ENCODE results near the gene CRY2. TPM values are rescaled to one million over a fixed set of nuclear protein-coding genes. Genes with fewer than 3 reads are reported as not detected.

CRY2 gene
- polyA plus RNA-seq, 2 of the 4 experiments (the other 2 are of a cell fraction): 3.2 to 4.1 TPM

GRCh38 chr11:45924927-45925326 lies 77.7 kb downstream of the CRY2 start:
- POLR2A ChIA-PET: no interaction called here
- no peak overlapping the region for H3K27ac ChIP-seq
- DNase-seq (ENCODE audit: low read depth in 1 of 2, low spot score in 1 of 2) (no peak), FAIRE-seq (no peak), ATAC-seq (no peak)
- 91% methylated on average over 6 of the region's 6 CpGs for WGBS (ENCODE audit: missing lambda C conversion rate)
- no peak overlapping the region for H3K4me3 ChIP-seq
- CTCF ChIA-PET: interaction anchor here (1.2 to 1.6 kb wide), 3 partner anchors 11 to 314 kb away, joined by 3 to 10 read pairs (median 4); no protein-coding TSS in a partner anchor
- TF ChIP-seq RFX5 (IDR thresholded peaks at IDR 0.05) (no peak), NFE2L2 (conservative IDR thresholded peaks at IDR 0.05; ENCODE audit: low read length) (no peak), RAD21 (conservative IDR thresholded peaks at IDR 0.05 in 1 of 2, IDR thresholded peaks at IDR 0.05 in 1 of 2) (no peak), ESRRA (IDR thresholded peaks at IDR 0.05; ENCODE audit: borderline replicate concordance, low read length) (no peak), ATOH8 (CRISPR knock-in tag; IDR thresholded peaks at IDR 0.05; ENCODE audit: low read depth) (no peak), CTCF (IDR thresholded peaks at IDR 0.05) (no peak), POLR2AphosphoS2 (conservative IDR thresholded peaks at IDR 0.05; ENCODE audit: low read length) (no peak), MAZ (IDR thresholded peaks at IDR 0.05; ENCODE audit: borderline replicate concordance, low read depth, low read length) (no peak), KDM1A (IDR thresholded peaks at IDR 0.05; ENCODE audit: low read depth) (no peak), TP53 (CRISPR knock-in tag; IDR thresholded peaks at IDR 0.05) (no peak), PHF8 (IDR thresholded peaks at IDR 0.05; ENCODE audit: borderline replicate concordance, low read depth) (no peak), REST (IDR thresholded peaks at IDR 0.05) (no peak; the same call in 1 of the 2 replicates), HES2 (IDR thresholded peaks at IDR 0.05) (no peak), MAX (IDR thresholded peaks at IDR 0.05) (no peak), MYC (IDR thresholded peaks at IDR 0.05; ENCODE audit: borderline replicate concordance, low read length) (no peak), ZC3H11A (IDR thresholded peaks at IDR 0.05) (no peak), RCOR1 (IDR thresholded peaks at IDR 0.05; ENCODE audit: low read depth, low read length) (no peak), EHF (CRISPR knock-in tag; IDR thresholded peaks at IDR 0.05) (no peak), CHD4 (IDR thresholded peaks at IDR 0.05; ENCODE audit: borderline replicate concordance) (no peak)
- peaks cover 6% of the 10 kb centered on the region for H3K4me1 ChIP-seq
- no peaks in the 10 kb centered on the region for H3K9me3 ChIP-seq
- no peak overlapping the region for H3K4me2 ChIP-seq

GRCh38 chr11:45925550-45925949 lies 78.3 kb downstream of the CRY2 start:
- ChIA-PET CTCF (interaction anchor here (1.3 to 1.6 kb wide), 2 partner anchors 40 to 314 kb away, joined by 3 to 10 read pairs; no protein-coding TSS in a partner anchor), POLR2A (interaction anchor here (2.0 kb wide), 1 partner anchor 8 kb away, joined by 7 read pairs; the partner anchor contains the start of gene PEX16)
- H3K4me2 ChIP-seq: no peak overlapping the region
- no peak overlapping the region for H3K27ac ChIP-seq
- DNase-seq (ENCODE audit: low read depth in 1 of 2, low spot score in 1 of 2) (no peak), FAIRE-seq (no peak), ATAC-seq (no peak)
- H3K4me1 ChIP-seq: peaks cover 11% of the 10 kb centered on the region
- H3K4me3 ChIP-seq: no peak overlapping the region
- H3K9me3 ChIP-seq: no peaks in the 10 kb centered on the region
- WGBS (ENCODE audit: missing lambda C conversion rate): 31% methylated on average over 3 of the region's 3 CpGs
- TF ChIP-seq ZNF302 (CRISPR knock-in tag; IDR thresholded peaks at IDR 0.05) (no peak), PBX3 (IDR thresholded peaks at IDR 0.05) (no peak), ZFP36 (IDR thresholded peaks at IDR 0.05; ENCODE audit: borderline replicate concordance, partially characterized antibody) (no peak), HEYL (CRISPR knock-in tag; IDR thresholded peaks at IDR 0.05) (no peak), RFX5 (IDR thresholded peaks at IDR 0.05) (no peak), JUNB (IDR thresholded peaks at IDR 0.05) (no peak), HOXA7 (CRISPR knock-in tag; IDR thresholded peaks at IDR 0.05) (no peak)

Data from A549 (cell line).